Mucosa of descending colon (tissue), 3 donors: ENCODE data around the gene EIF3B. TPM values are rescaled to one million over a fixed set of nuclear protein-coding genes. Genes with fewer than 3 reads are reported as not detected.
"Not testable (repeated sequence)": the region's sequence is repeated elsewhere in the genome, so short reads cannot be mapped to it uniquely, and the experiment has no call there.

Experiments used
- ATAC-seq: fragments of 200-7000 bp; cut with Tn5 transposase; one replicate; pipeline ENCODE4 v1.9.1; 2020; ENCODE audit warnings: mild to moderate bottlenecking, moderate library complexity
- DNase-seq, 3 donors: peaks; one replicate each; pipeline ENCODE4 v3.0.0-alpha.2; 2020
- H3K36me3 ChIP-seq: fragments of 200-600 bp; one replicate; pipeline ENCODE4 v1.8.0; 2021; ENCODE audit warnings: low read depth, mild to moderate bottlenecking
- H3K4me1 ChIP-seq: fragments of 200-600 bp; one replicate; pipeline ENCODE4 v1.8.0; 2021; ENCODE audit warnings: low read depth, mild to moderate bottlenecking
- H3K4me3 ChIP-seq: fragments of 200-600 bp; one replicate; pipeline ENCODE4 v1.8.0; 2021; ENCODE audit warnings: mild to moderate bottlenecking
- H3K9me3 ChIP-seq: fragments of 200-600 bp; one replicate; pipeline ENCODE4 v1.8.0; 2021; ENCODE audit warnings: mild to moderate bottlenecking
- intact Hi-C, 2 donors: fragments of 100-400 bp; cut with DNase I in 1 of 2; cut with micrococcal nuclease in 1 of 2; formaldehyde crosslinking; loops; one replicate each; pipeline versions ENCODE4 v1.11.0 to v1.11.1; 2022; cut with DNase I, micrococcal nuclease
- total RNA-seq, 3 donors: library from RNA; stranded (reverse); fragmentation: NEBNext Ultra II Directional in 2 of 3; extraction: Animal tissue kit (Norgen Biotek cat#: 25700) in 2 of 3; gene quantifications; one replicate each; pipeline versions ENCODE4 v1.2.1 to v1.2.4, GENCODE V29; 2021 to 2023
- TF ChIP-seq, protein P1 (sequence below): fragments of 200-600 bp; IDR thresholded peaks from one replicate; pipeline ENCODE4 v1.8.0; 2022; ENCODE audit warnings: antibody characterized with exemption, mild to moderate bottlenecking
- donor health status: DM: no; HTN: no; CAD: no; lungs with moderate emphysema.
- donor health status: DM: no; HTN: no; CAD: no.
- donor health status: DM: no; HTN: yes; CAD: no.

Gene EIF3B
- total RNA-seq, 3 donors from 2014 or later: 91.6 to 127 (median 110) TPM

DNA sequence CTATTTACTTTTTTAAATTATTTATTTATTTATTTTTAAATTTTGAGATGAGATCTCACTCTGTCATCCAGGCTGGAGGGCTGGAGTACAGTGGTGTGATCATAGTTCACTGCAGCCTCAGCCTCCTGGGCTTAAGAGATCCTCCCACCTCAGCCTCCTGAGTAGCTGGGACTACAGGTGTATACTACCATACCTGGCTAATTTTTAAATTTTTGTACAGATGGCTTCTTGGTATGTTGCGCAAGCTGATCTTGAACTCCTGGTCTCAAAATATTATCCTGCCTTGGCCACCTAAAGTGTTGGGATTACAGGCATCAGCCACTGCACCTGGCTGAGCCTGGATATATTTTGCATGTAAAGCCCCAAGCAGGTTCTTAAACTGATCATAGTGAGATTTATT is 56.4 kb downstream of the EIF3B start:
- peaks cover 7% of the 10 kb centered on the region for H3K4me1 ChIP-seq
- H3K36me3 ChIP-seq: no peaks in the 10 kb centered on the region
- H3K4me3 ChIP-seq: no peak overlapping the region
- intact Hi-C loops: no loop called here
- ATAC-seq: no peak
- no peak for DNase-seq
- TF ChIP-seq, protein P1, sequence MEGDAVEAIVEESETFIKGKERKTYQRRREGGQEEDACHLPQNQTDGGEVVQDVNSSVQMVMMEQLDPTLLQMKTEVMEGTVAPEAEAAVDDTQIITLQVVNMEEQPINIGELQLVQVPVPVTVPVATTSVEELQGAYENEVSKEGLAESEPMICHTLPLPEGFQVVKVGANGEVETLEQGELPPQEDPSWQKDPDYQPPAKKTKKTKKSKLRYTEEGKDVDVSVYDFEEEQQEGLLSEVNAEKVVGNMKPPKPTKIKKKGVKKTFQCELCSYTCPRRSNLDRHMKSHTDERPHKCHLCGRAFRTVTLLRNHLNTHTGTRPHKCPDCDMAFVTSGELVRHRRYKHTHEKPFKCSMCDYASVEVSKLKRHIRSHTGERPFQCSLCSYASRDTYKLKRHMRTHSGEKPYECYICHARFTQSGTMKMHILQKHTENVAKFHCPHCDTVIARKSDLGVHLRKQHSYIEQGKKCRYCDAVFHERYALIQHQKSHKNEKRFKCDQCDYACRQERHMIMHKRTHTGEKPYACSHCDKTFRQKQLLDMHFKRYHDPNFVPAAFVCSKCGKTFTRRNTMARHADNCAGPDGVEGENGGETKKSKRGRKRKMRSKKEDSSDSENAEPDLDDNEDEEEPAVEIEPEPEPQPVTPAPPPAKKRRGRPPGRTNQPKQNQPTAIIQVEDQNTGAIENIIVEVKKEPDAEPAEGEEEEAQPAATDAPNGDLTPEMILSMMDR: no peak
- H3K9me3 ChIP-seq: no peaks in the 10 kb centered on the region

DNA sequence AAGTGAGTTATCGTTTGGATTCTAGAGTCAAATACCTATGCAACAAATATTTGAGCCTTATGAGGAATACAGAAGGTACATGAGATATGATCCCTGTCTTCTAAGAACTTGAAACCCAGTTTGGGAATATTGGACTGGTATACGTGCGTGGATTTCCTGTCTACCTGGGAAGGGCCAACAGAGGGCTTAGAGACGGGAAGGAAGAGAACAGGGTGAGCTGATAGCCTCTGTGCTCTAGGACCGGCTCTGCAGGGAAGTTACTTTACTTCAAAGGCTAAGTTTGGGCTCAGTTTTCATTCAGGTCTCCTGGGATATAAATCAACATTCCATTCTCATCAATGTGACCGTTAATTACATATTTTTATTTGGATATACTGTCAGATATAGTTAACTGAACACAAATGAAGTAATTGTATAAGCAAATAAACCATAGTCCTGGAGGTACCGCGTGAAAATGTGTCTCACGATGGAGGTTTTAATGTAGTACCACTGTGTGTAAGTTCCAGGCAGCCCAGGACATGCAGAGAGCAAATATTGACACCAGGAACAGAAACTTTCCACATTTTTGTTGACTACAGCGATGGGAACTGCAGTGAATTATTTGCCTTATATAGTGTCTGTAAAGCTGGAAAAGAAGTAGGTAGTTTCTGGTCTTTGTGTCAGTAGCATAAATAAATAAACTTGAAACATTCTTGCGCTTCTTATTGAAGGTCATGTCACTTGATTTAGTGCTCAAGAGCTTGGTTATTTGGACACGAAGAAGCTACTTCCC is 57.4 kb downstream of the EIF3B start:
- Histone ChIP-seq H3K4me1 (peaks cover 7% of the 10 kb centered on the region), H3K36me3 (no peaks in the 10 kb centered on the region), H3K9me3 (no peaks in the 10 kb centered on the region), H3K4me3 (no peak overlapping the region)
- peak; percentile 46 for ATAC-seq
- TF ChIP-seq, protein P1: no peak
- no peak for DNase-seq
- intact Hi-C loops: no loop called here

DNA sequence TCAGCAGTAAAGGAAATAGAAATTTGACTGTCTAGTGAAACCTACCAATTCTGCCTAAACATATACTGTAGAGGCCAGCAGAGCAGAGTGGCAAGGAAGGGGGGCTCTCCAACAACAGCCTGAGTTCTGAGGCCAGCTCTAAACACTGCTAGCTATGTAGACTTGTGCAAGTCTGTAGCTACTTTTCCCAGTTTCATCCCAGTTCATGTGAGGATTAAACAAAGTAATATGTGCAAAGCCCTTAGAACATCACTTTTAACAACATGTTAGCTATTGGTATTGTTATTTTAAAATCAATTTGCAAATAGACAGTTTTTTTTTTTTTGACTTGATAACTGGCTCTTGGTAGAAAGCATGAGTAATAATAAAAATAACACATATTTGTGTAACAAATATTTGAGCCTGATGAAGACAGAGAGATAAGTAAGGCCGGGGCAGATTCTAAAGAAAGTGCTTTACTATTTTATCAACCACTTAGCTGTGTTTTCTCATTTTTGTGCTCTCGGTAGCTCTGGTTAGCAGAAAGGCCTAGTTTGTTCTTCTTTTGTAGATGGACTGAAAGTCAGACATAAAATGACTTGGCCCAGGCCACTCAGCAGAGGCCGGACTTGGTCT is 58.1 kb downstream of the EIF3B start:
- TF ChIP-seq, protein P1: no peak
- Histone ChIP-seq H3K36me3 (no peaks in the 10 kb centered on the region), H3K9me3 (no peaks in the 10 kb centered on the region), H3K4me1 (peaks cover 7% of the 10 kb centered on the region), H3K4me3 (no peak overlapping the region)
- intact Hi-C loops: no loop called here
- ATAC-seq (no peak), DNase-seq (no peak)

DNA sequence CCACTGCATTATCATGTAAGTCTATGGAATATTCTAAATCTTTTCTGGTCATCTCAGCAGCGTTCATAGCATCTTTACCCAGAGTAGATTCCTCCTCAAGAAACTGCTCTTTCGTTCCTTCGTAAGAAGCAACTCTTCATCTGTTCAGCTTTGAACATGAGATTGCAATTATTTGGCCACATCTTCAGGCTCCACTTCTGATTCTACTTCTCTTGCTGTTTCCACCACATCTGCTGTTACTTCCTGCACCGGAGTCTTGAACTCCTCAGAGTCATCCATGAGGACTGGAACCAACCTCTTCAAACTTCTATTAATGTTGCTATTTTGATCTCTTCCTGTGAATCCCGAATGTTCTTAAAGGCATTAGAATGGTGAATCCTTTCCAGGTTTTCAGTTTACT is 61.4 kb downstream of the EIF3B start:
- intact Hi-C loops: no loop called here
- Histone ChIP-seq H3K36me3 (no peaks in the 10 kb centered on the region), H3K9me3 (no peaks in the 10 kb centered on the region), H3K4me1 (peaks cover 7% of the 10 kb centered on the region), H3K4me3 (no peak overlapping the region)
- ATAC-seq: no peak
- DNase-seq: no peak
- TF ChIP-seq, protein P1: no peak

DNA sequence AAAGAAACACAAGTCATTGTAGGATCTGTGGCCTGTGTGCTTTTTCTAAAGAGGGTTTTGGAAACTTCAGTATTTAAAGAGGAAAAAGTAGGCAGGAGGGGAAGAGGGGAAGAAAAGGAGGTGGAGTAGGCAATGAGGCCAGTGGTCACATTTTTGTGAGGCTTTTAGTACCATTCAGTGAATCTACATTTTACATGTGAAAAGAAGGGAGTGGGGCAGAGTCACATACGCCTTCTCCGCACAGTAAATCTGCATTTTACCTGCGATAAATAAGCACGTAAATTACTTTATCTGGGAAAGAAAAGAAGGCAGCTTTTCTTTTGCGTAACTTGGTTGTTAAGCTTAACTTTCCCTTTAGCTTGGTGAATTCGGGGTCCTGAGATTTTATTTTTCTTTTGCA is 62.0 kb downstream of the EIF3B start:
- no peaks in the 10 kb centered on the region for H3K9me3 ChIP-seq

DNA sequence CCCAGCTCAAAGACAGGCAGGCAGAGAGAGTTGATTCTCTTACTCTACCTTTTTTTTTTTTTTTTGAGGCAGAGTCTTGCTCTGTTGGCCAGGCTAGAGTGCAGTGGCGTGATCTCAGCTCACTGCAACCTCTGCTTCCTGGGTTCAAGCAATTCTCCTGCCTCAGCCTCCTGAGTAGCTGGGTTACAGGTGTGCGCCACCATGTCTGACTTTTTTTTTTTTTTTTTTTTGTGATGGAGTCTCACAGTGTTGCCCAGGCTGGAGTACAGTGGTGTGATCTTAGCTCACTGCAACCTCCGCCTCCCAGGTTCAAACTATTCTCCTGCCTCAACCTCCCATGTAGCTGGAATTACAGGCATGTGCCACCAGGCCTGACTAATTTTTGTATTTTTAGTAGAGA is 62.6 kb downstream of the EIF3B start:
- intact Hi-C loops, DNase-seq, H3K4me3 ChIP-seq, H3K36me3 ChIP-seq, ATAC-seq, H3K9me3 ChIP-seq, H3K4me1 ChIP-seq: not testable (repeated sequence)

More for the DNA sequence above, 62.0 kb downstream of the EIF3B start:
- ATAC-seq: no peak
- no peak for DNase-seq
- Histone ChIP-seq H3K36me3 (no peaks in the 10 kb centered on the region), H3K4me1 (peaks cover 5% of the 10 kb centered on the region), H3K4me3 (no peak overlapping the region)
- TF ChIP-seq, protein P1: no peak
- intact Hi-C loops: no loop called here
